ENCODE measurements around the gene LRRC52.

- no peak for TF ChIP-seq SNAPC5 (CRISPR knock-in tag; IDR thresholded peaks at IDR 0.05)
- no peak for TF ChIP-seq CTCF (IDR thresholded peaks at IDR 0.05 in 2 of 3, conservative IDR thresholded peaks at IDR 0.05 in 1 of 3; ENCODE audit: insufficient read depth in 2 of 3, low read depth in 1 of 3, low read length in 3 of 3)
- no peak for TF ChIP-seq SMARCB1 (IDR thresholded peaks at IDR 0.05; ENCODE audit: insufficient read length, low read depth)
- no peak for TF ChIP-seq MNT (conservative IDR thresholded peaks at IDR 0.05)
- TF ChIP-seq ZNF518B (CRISPR knock-in tag; IDR thresholded peaks at IDR 0.05) = no peak
- TF ChIP-seq ZKSCAN1 (IDR thresholded peaks at IDR 0.05; ENCODE audit: low read depth, low read length) = no peak
- TF ChIP-seq CEBPB (tag; IDR thresholded peaks at IDR 0.05) = no peak
- TF ChIP-seq ZBTB11 (CRISPR knock-in tag; IDR thresholded peaks at IDR 0.05) = no peak
- no peak for TF ChIP-seq NFIX (CRISPR knock-in tag; IDR thresholded peaks at IDR 0.05; ENCODE audit: low read depth)
- no peak for TF ChIP-seq ZNF384 (IDR thresholded peaks at IDR 0.05; ENCODE audit: low read depth, low read length)
- no peak for TF ChIP-seq HMGXB4 (CRISPR knock-in tag; IDR thresholded peaks at IDR 0.05)
Observed at GRCh38 chr1:165533254-165533653, 10.5 kb upstream of the LRRC52 start.
